Mesenchymal stem cell (in vitro differentiated cells and primary cell): ENCODE results near the gene ITGB4.

ENCODE experiments used
- DNase-seq: peaks from one replicate; pipeline ENCODE4 v3.0.0-alpha.2; 2013
- H2AFZ ChIP-seq: one replicate; pipeline ENCODE4 v1.6.1; 2013; ENCODE audit warnings: low read depth, mild to moderate bottlenecking, control low read depth, inconsistent platforms, low read length, moderate library complexity
- H2AK5ac ChIP-seq: 2 replicates; pipeline ENCODE4 v1.6.1; 2013; ENCODE audit warnings: low read length, moderate library complexity, mild to moderate bottlenecking, inconsistent platforms; ENCODE audit not compliant: severe bottlenecking
- H2BK120ac ChIP-seq: one replicate; pipeline ENCODE4 v1.6.1; 2013; ENCODE audit warnings: low read depth, mild to moderate bottlenecking, inconsistent platforms, low read length, moderate library complexity
- H2BK12ac ChIP-seq, 2 experiments: one replicate each; pipeline ENCODE4 v1.6.1; 2013; ENCODE audit warnings: inconsistent platforms in 2 of 2, low read length in 2 of 2, mild to moderate bottlenecking in 2 of 2, moderate library complexity in 2 of 2, control low read depth in 1 of 2
- H2BK15ac ChIP-seq: one replicate; pipeline ENCODE4 v1.6.1; 2013; ENCODE audit warnings: mild to moderate bottlenecking, low read depth, inconsistent platforms; ENCODE audit not compliant: poor library complexity, severe bottlenecking
- H2BK5ac ChIP-seq: 2 replicates; pipeline ENCODE4 v1.6.1; 2013; ENCODE audit warnings: low read depth, mild to moderate bottlenecking, low read length, control low read depth, inconsistent platforms; ENCODE audit not compliant: poor library complexity, severe bottlenecking
- H3K14ac ChIP-seq, 2 experiments: one replicate each; pipeline ENCODE4 v1.6.1; 2013; ENCODE audit warnings: inconsistent platforms in 2 of 2, low read length in 2 of 2, control low read depth in 1 of 2, mild to moderate bottlenecking in 1 of 2, moderate library complexity in 1 of 2
- H3K18ac ChIP-seq, 2 experiments: one replicate each; pipeline ENCODE4 v1.6.1; 2013; ENCODE audit warnings: inconsistent platforms in 2 of 2, low read length in 2 of 2, control low read depth in 1 of 2, low read depth in 1 of 2, mild to moderate bottlenecking in 1 of 2
- H3K23ac ChIP-seq, 2 experiments: one replicate each; pipeline ENCODE4 v1.6.1; 2013; ENCODE audit warnings: inconsistent platforms in 2 of 2, low read length in 2 of 2, mild to moderate bottlenecking in 2 of 2, moderate library complexity in 2 of 2, control low read depth in 1 of 2
- H3K27ac ChIP-seq: 2 replicates; pipeline ENCODE4 v1.5.1; 2013; ENCODE audit warnings: mild to moderate bottlenecking, moderate library complexity, low read length, control low read depth, inconsistent platforms; ENCODE audit not compliant: poor library complexity, severe bottlenecking
- H3K27me3 ChIP-seq, 2 experiments: 2 replicates each; pipeline versions ENCODE4 v1.6.1 to v1.7.0; 2013; ENCODE audit warnings: low read length in 2 of 2, mild to moderate bottlenecking in 2 of 2, moderate library complexity in 2 of 2, control low read depth in 1 of 2, inconsistent platforms in 1 of 2; ENCODE audit not compliant: control insufficient read depth in 1 of 2, insufficient read depth in 1 of 2
- H3K36me3 ChIP-seq, 2 experiments: 2 replicates each; pipeline versions ENCODE4 v1.6.1 to v1.7.0; 2013; ENCODE audit warnings: low read length in 2 of 2, control low read depth in 1 of 2, inconsistent platforms in 1 of 2, low read depth in 1 of 2, mild to moderate bottlenecking in 1 of 2; ENCODE audit not compliant: insufficient read depth in 2 of 2, control insufficient read depth in 1 of 2
- H3K4ac ChIP-seq, 2 experiments: one replicate each; pipeline ENCODE4 v1.6.1; 2013; ENCODE audit warnings: inconsistent platforms in 2 of 2, low read length in 2 of 2, mild to moderate bottlenecking in 2 of 2, moderate library complexity in 2 of 2, control low read depth in 1 of 2, low read depth in 1 of 2
- H3K4me1 ChIP-seq: 2 replicates; pipeline ENCODE4 v1.6.1; 2013; ENCODE audit warnings: low read depth, low read length, control low read depth; ENCODE audit not compliant: control insufficient read depth, insufficient read depth
- H3K4me2 ChIP-seq: 2 replicates; pipeline ENCODE4 v1.6.1; 2013; ENCODE audit warnings: low read length, mild to moderate bottlenecking, inconsistent platforms; ENCODE audit not compliant: poor library complexity, severe bottlenecking
- H3K4me3 ChIP-seq, 2 experiments: 2 replicates each; pipeline versions ENCODE4 v1.5.1 to v1.7.0; 2013; ENCODE audit warnings: low read length in 2 of 2, mild to moderate bottlenecking in 2 of 2, control low read depth in 1 of 2, low read depth in 1 of 2; ENCODE audit not compliant: insufficient read depth in 1 of 2
- H3K79me1 ChIP-seq: replicated peaks from 2 replicates; pipeline ENCODE4 v1.6.1; 2013; ENCODE audit warnings: mild to moderate bottlenecking, control low read depth, low read length, inconsistent platforms; ENCODE audit not compliant: poor library complexity, severe bottlenecking
- H3K9ac ChIP-seq: 2 replicates; pipeline ENCODE4 v1.7.0; 2013; ENCODE audit warnings: mild to moderate bottlenecking, low read length, moderate library complexity
- H3K9me3 ChIP-seq: 2 replicates; pipeline ENCODE4 v1.7.0; 2013; ENCODE audit warnings: mild to moderate bottlenecking, low read length; ENCODE audit not compliant: control insufficient read depth
- H4K8ac ChIP-seq: one replicate; pipeline ENCODE4 v1.6.1; 2013; ENCODE audit warnings: inconsistent platforms, mild to moderate bottlenecking, low read length, moderate library complexity
- H4K91ac ChIP-seq: one replicate; pipeline ENCODE4 v1.6.1; 2013; ENCODE audit warnings: mild to moderate bottlenecking, low read length, inconsistent platforms
- WGBS: methylation state at CpG from one replicate; pipeline ENCODE4 v1.1.7; 2013; ENCODE audit warnings: mixed read lengths; 5-methylcytosine and 5-hydroxymethylcytosine counted together

ITGB4 gene

GRCh38 chr17:75693500-75694481 lies 27.5 kb upstream of the ITGB4 start:
- Histone ChIP-seq H3K36me3 (peaks cover 28 to 63% of the 10 kb centered on the region in 2 experiments), H2AK5ac (peak overlapping the region; percentile 24), H3K79me1 (peaks cover 2% of the 10 kb centered on the region), H3K27me3 (no peaks in the 10 kb centered on the region), H3K9ac (no peak overlapping the region), H4K91ac (peak overlapping the region; percentile 34), H3K9me3 (no peaks in the 10 kb centered on the region), H2BK15ac (no peak overlapping the region), H2BK120ac (no peak overlapping the region), H3K4me2 (peak overlapping the region; percentile 30), H3K18ac (peak overlapping the region in 1 of 2 experiments; percentile 25), H2BK5ac (peak overlapping the region; percentile 95), H4K8ac (no peak overlapping the region), H3K4ac (no peak overlapping the region), H3K14ac (no peak overlapping the region), H3K4me1 (peaks cover 70% of the 10 kb centered on the region), H3K4me3 (no peak overlapping the region), H3K23ac (no peak overlapping the region), H3K27ac (peak overlapping the region; percentile 99), H2AFZ (no peak overlapping the region), H2BK12ac (no peak overlapping the region)
- WGBS, result 67% methylated on average over 19 of the region's 19 CpGs
- DNase-seq, result peak; percentile 88

GRCh38 chr17:75694536-75694935 lies 26.7 kb upstream of the ITGB4 start:
- H3K18ac ChIP-seq, result peak overlapping the region in 1 of 2 experiments; percentile 6
- WGBS, result 90% methylated on average over 14 of the region's 14 CpGs
- peaks cover 2% of the 10 kb centered on the region for H3K79me1 ChIP-seq
- no peak overlapping the region for H3K4me3 ChIP-seq
- no peak overlapping the region for H3K14ac ChIP-seq
- H3K9ac ChIP-seq, result no peak overlapping the region
- peak overlapping the region; percentile 95 for H2BK5ac ChIP-seq
- no peak overlapping the region for H4K91ac ChIP-seq
- H3K23ac ChIP-seq, result no peak overlapping the region
- no peak overlapping the region for H2AFZ ChIP-seq
- H2BK15ac ChIP-seq, result no peak overlapping the region
- no peak overlapping the region for H3K4ac ChIP-seq
- peak overlapping the region; percentile 99 for H3K27ac ChIP-seq
- no peak overlapping the region for H4K8ac ChIP-seq
- DNase-seq, result no peak
- peak overlapping the region; percentile 7 to 25 for H2BK12ac ChIP-seq
- H3K27me3 ChIP-seq, result no peaks in the 10 kb centered on the region
- no peaks in the 10 kb centered on the region for H3K9me3 ChIP-seq
- peaks cover 67% of the 10 kb centered on the region for H3K4me1 ChIP-seq
- no peak overlapping the region for H3K4me2 ChIP-seq
- H3K36me3 ChIP-seq, result peaks cover 29 to 65% of the 10 kb centered on the region in 2 experiments
- no peak overlapping the region for H2BK120ac ChIP-seq
- peak overlapping the region; percentile 24 for H2AK5ac ChIP-seq

DNA sequence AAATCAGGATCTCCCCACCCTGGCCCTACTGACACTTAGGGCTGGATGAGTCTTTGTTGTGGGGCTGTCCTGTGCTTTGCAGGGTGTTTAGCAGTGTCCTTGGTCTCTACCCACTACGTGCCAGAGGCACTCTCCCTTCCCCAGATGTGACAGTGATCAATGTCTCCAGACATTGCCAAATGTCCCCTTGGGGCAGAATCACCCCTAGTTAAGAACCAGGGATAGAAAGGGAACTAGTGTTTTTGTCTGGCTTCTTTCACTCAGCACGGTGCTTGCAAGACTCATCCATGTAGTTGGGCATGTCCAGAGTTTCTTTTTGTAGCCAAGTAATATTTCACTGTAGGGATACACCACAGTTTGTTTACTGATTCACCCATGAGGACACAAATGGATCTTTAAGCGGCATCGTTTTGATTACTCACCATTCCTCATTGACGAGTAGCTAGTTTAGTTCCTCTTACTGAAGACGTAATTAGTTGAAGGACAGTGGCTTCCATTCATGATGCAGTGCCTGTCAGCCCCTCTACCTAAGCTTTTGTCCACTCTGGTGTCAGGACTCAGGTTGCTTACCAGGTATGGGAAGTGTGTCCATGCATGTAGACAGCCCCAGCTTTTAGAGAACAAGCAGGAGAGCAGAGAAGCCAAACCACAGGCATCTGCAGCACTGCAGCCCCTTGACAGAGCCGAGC lies 26.0 kb upstream of the ITGB4 start:
- Histone ChIP-seq H2BK5ac (peak overlapping the region; percentile 77), H3K27me3 (no peaks in the 10 kb centered on the region), H2AFZ (no peak overlapping the region), H3K4me3 (no peak overlapping the region), H4K8ac (no peak overlapping the region), H3K23ac (no peak overlapping the region), H2BK120ac (no peak overlapping the region), H2BK15ac (no peak overlapping the region), H3K4ac (no peak overlapping the region), H3K18ac (peak overlapping the region in 1 of 2 experiments; percentile 38), H3K79me1 (peaks cover 2% of the 10 kb centered on the region), H3K4me2 (no peak overlapping the region), H2AK5ac (peak overlapping the region; percentile 28), H3K27ac (peak overlapping the region; percentile 99), H2BK12ac (no peak overlapping the region), H3K14ac (no peak overlapping the region), H4K91ac (peak overlapping the region; percentile 13), H3K9me3 (no peaks in the 10 kb centered on the region), H3K9ac (no peak overlapping the region), H3K36me3 (peaks cover 28 to 70% of the 10 kb centered on the region in 2 experiments), H3K4me1 (peaks cover 69% of the 10 kb centered on the region)
- DNase-seq, result peak; percentile 88
- 58% methylated on average over 7 of the region's 7 CpGs for WGBS

GRCh38 chr17:75695830-75696271 lies 25.4 kb upstream of the ITGB4 start:
- Histone ChIP-seq H4K8ac (no peak overlapping the region), H3K36me3 (peaks cover 24 to 71% of the 10 kb centered on the region in 2 experiments), H3K4ac (no peak overlapping the region), H3K27me3 (no peaks in the 10 kb centered on the region), H3K4me3 (no peak overlapping the region), H3K9me3 (no peaks in the 10 kb centered on the region), H2AK5ac (peak overlapping the region; percentile 28), H3K23ac (no peak overlapping the region), H3K4me1 (peaks cover 66% of the 10 kb centered on the region), H3K18ac (peak overlapping the region in 1 of 2 experiments; percentile 38), H2AFZ (no peak overlapping the region), H3K9ac (no peak overlapping the region), H3K27ac (peak overlapping the region; percentile 99), H2BK12ac (no peak overlapping the region), H3K14ac (no peak overlapping the region), H2BK15ac (no peak overlapping the region), H4K91ac (peak overlapping the region; percentile 13), H2BK5ac (peak overlapping the region; percentile 77), H3K79me1 (peaks cover 2% of the 10 kb centered on the region), H2BK120ac (no peak overlapping the region), H3K4me2 (no peak overlapping the region)
- WGBS, result 97% methylated on average over 12 of the region's 12 CpGs
- DNase-seq, result no peak
